Middle frontal gyrus (tissue), 1 donor: Measurements from ENCODE around the gene CLSTN2.

Experiments
- DNase-seq: peaks from one replicate; pipeline ENCODE4 v3.0.0-alpha.2; 2015; ENCODE audit warnings: low spot score; ENCODE audit errors: extremely low spot score

Gene CLSTN2

GRCh38 chr3:140145528-140145927 is 210.5 kb downstream of the CLSTN2 start:
- no peak for DNase-seq

GRCh38 chr3:140146668-140147067 is 211.7 kb downstream of the CLSTN2 start:
- no peak for DNase-seq

- no peak for DNase-seq
Measured at GRCh38 chr3:140147965-140148490, 213.0 kb downstream of the CLSTN2 start.

DNA sequence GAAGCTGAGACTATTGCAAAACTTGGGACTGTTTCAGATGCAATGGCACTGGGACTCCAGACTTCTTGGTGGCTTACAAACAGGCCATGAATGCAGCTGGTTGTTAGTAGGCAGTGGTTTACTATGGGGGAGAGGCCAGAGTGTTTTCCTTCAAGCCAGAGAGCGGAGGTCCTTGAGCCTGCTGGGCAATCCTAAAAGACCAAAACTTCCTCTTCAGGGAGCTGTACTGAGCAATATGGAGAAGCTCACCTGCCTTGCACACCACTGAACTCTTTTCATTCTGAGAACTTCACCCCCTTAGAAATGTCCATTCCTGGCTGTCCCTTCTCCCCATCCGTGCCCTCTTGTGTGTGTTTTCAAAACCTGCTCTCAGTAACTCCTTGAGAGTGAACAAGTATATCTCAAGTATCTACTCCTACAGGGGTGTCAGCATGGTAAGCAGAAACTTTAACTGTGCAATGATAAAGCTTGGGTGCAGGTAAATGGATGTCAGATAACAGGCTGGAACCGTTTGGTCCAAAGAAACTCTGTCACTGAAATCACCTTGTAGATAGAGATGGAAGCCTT is 213.9 kb downstream of the CLSTN2 start:
- DNase-seq, result no peak

DNA sequence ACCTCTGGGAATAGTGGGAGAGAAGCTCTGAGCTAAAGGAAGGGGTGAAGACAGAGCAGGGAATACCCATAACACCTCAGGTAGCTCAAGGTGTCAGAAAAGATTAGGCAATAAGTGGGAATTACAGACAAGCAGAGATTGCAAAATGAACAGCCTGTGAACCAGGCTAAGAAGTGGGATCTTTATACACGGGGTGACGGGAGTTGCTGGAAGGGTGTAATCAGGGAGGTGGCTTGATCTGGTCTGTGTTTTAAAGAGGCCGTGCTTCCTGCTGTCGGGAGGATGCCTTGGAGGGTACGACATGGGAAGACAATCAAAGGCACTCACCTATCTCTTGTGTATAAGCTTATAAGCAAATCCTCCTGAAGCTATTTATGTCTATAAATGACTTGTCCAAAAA is 216.3 kb downstream of the CLSTN2 start:
- DNase-seq, result no peak

DNA sequence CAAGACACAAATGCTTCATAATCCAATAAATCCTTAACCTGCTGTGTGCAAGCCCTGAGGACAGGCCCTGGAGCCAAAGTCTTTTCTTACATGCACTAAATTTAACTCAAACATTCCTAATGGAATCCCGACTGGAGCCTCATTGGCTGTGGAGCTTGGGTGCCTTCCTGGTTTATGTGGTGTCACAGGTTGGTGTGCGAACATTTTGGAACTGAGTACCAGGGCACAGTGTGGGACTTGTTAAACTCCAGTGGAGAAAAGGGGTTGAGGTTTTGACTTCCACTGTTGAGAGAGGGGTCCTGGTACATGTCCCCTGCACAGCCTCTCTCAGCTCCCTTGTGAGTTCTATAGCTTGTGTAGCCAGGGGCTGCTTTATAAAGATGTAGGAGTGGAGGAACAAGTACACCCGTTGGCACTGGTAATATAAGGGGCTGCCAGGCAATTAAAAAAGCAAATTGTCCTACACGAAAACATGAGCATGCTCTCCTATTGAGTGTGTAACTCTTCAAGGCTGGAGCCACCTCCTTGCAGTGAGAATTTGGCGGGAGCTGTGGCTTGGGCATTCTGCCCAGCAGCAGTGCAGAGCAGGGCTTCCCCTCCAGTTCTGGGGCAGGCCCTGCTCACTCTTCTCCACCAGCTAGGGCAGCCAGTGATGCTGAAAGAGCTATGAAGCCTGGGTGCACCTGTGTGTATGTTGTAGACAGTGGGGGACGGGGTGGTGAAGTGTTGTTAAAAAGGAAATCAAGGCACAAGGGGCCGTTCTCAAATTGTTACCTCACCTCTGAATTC is 218.1 kb downstream of the CLSTN2 start:
- DNase-seq, result no peak

- DNase-seq, result no peak
Measured at GRCh38 chr3:140153736-140154135, 218.8 kb downstream of the CLSTN2 start.

DNA sequence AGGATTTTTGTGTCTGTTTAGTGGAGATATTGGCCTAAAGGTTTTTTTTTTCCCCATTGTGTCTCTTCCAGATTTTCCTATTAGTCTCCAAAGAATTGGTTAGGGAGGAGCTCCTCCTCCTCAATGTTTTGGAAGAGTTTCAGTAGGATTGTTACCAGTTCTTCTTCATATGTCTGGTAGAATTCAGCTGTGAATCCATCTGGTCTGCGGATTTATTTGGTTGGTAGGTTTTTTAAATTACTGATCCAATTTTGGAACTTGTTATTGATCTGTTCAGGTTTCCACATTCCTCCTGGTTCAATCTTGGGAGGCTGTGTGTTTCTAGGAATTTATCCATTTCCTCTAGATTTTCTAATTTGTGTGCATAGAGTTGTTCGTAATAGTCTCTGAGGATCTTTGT is 222.2 kb downstream of the CLSTN2 start:
- DNase-seq, result no peak

DNA sequence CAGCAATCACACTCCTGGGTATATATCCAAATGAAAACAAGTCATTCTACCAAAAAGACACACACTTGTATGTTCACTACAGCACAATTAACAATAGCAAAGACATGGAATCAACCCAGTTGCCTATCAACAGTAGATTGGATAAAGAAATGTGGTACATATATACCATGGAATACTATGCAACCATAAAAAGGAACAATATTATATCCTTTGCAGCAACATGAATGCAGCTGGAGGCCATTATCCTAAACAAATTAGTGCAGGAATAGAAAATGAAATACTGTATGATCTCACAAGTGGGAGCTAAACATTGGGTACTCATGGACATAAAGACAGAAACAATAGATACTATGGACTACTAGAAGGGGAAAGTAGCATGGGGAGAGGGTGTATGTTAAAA is 224.7 kb downstream of the CLSTN2 start:
- DNase-seq, result no peak

- no peak for DNase-seq
Measured at GRCh38 chr3:140160553-140160952, 225.6 kb downstream of the CLSTN2 start.

GRCh38 chr3:140162551-140162950 is 227.6 kb downstream of the CLSTN2 start:
- DNase-seq, result no peak

GRCh38 chr3:140163159-140163763 is 228.3 kb downstream of the CLSTN2 start:
- no peak for DNase-seq

GRCh38 chr3:140164156-140164555 is 229.2 kb downstream of the CLSTN2 start:
- DNase-seq, result no peak

DNA sequence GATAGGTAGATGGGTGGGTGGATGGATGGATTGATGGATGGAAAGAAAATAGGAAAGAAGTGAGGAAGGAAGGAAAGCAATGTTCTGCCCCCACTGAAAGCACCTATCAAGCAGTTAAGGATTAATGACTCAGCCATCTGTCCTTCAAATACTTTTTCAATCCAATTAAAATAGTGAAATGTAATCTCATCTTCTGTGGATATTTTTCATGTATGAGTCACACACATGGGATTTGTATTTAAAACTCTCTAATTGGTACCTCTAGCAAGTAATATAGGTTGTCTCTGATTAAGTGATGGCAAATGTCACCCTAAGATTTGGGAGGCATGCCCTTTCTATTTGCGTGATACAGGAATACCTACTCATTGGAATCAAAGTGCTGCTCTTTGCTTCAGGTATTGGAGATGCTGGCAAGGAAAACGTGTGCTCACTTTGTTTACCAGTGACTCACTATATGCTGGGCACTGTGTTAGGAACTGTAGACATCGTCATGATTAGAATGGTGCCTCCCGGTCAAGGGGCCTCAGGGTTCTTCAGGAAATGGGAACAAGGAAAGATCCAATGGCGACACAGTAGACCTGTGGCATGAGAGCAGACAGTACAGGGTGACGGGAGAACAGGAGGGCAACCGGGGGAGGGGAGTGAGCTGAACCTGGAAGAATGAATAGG is 230.1 kb downstream of the CLSTN2 start:
- no peak for DNase-seq

DNA sequence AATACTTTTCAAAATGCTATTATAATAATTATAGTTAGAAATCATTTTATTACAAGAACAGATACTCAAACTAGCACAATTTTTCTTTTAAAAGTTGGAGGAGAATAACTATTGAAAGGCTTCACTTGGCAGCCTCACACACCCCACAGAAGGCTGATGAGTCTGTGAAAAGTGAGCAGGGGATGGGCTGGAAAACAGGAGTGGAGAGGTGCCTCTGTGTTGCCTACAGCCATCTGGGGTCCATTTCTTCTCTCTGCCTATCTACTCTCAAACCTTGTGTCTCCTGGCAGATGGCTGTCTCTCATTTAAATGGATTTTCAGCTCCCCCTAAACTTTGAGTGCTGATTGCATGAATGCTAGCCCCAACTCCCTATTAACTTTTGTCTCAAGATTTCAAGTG is 230.8 kb downstream of the CLSTN2 start:
- no peak for DNase-seq

DNA sequence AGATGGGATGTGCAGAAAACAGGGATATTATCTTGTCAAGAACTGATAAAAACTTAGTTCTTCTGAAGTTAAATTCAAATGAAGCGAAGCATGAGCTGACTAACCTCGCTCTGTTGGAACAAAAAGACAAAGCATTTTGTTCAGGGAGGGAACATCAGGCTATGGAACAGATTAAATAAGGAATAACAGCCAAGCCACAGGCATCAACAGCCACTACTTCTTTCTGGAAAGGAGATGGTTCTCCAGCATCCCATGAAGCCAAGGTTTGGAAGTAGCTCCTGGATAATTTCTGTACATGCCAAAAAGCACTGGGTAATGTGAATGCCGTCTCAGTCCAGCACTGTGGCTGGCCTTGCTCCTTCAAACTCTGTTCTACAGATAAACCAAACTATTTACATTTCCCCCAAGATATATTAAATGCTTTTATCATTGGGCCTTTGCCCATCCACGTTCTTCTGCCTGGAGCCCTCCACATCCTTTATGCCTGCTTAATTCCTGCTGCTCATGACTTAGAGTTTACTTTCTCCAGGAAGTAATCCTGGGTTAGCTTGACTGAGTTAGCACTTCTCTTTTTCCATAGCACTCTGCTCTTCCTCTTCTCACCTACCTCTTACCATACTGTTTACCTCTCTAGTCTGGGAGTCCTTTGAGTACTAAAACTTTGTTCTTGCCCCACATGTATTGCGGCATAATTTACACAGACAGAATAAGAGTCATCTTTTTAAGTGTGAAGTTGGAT is 232.0 kb downstream of the CLSTN2 start:
- no peak for DNase-seq

GRCh38 chr3:140167600-140168281 is 232.8 kb downstream of the CLSTN2 start:
- no peak for DNase-seq

- no peak for DNase-seq
Measured at GRCh38 chr3:140170612-140171011, 235.6 kb downstream of the CLSTN2 start.

- DNase-seq, result no peak
Measured at GRCh38 chr3:140176526-140176925, 241.5 kb downstream of the CLSTN2 start.

DNA sequence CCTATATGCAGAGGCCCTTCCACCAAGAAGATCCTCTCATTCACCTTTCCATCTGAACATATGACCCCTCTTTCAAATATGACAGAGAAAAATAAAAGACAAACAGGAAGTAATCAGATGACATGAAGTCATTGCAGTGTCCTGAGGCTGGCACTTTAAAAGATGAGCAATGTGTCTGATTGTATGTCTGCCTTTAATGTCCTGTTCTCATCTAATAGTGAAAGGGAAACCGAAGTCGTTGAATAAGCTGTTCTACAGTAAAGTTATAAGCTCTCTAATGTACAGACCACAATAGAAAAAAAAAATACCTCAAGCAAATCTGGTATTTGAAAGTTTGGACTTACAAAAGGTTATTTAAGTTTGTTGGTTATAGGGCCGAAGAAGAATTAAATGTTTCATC is 243.0 kb downstream of the CLSTN2 start:
- no peak for DNase-seq

DNA sequence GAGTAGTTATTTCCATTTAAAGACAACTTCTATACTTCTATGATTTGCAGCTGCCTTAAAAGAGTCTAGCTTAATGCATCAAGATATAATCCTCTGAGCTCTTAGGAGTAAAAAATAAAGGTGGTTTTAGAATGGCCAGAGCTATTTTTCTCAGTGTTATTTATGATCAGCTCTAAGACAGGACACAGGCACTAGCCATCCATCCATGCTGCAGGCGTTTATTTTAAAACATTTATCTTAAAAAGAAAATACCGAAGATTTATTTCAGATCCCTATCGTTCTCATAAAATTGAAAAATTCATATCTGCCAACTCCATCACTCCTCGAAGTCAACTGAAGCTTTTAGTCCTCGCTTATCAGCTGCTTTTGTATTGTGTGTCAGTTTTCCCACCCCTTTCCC is 243.5 kb downstream of the CLSTN2 start:
- DNase-seq, result no peak
